Measurements from ENCODE around the gene HHAT. TPM values are rescaled to one million over a fixed set of nuclear protein-coding genes. Genes with fewer than 3 reads are reported as not detected.

Gene HHAT
- total and polyA plus RNA-seq, 4 experiments from 2014 or later = 4.3 to 6.8 (median 5.8) TPM

GRCh38 chr1:210407207-210407886 is 78.6 kb downstream of the HHAT start:
- Mint-ChIP-seq H3K27ac (no peak overlapping the region), H3K27me3 (no peaks in the 10 kb centered on the region), H3K36me3 (peaks cover 4 to 19% of the 10 kb centered on the region in 2 donors), H3K9me3 (no peaks in the 10 kb centered on the region), H3K4me1 (peaks cover 0 to 2% (median under 1%) of the 10 kb centered on the region in 4 donors), H3K4me3 (no peak overlapping the region)
- Histone ChIP-seq H3K9me3 (ENCODE audit: control insufficient read depth in 1 of 2, low read length in 2 of 2) (no peaks in the 10 kb centered on the region), H3K27me3 (ENCODE audit: insufficient read depth, low read length) (no peaks in the 10 kb centered on the region), H3K4me1 (ENCODE audit: insufficient read depth, low read length) (no peaks in the 10 kb centered on the region), H3K27ac (ENCODE audit: low read depth, low read length) (no peak overlapping the region), H3K36me3 (ENCODE audit: insufficient read depth, low read length) (no peaks in the 10 kb centered on the region), H3K4me3 (ENCODE audit: low read length in 2 of 2) (no peak overlapping the region)
- intact Hi-C loops (cut with micrococcal nuclease) = loop anchor here (1.0 kb wide), 4 partner anchors 39 to 1248 kb away; partner anchors contain the start of gene KCNH1
- peak; percentile 54 to 71 (median 62) for DNase-seq
- ChIA-PET CTCF (ENCODE audit: partially characterized antibody) (interaction anchor here (0.6 to 1.9 kb wide), 15 partner anchors 9 to 1248 kb away, joined by 3 to 19 read pairs (median 4); partner anchors contain the start of gene KCNH1), POLR2A (ENCODE audit: partially characterized antibody) (no interaction called here)

- H3K27me3 Mint-ChIP-seq = no peaks in the 10 kb centered on the region
- H3K36me3 ChIP-seq (ENCODE audit: insufficient read depth, low read length) = no peaks in the 10 kb centered on the region
These were observed 79.2 kb downstream of the HHAT start for GRCh38 chr1:210407887-210408252.

GRCh38 chr1:210412240-210412639 is 83.5 kb downstream of the HHAT start:
- no peaks in the 10 kb centered on the region for H3K27me3 ChIP-seq (ENCODE audit: insufficient read depth, low read length)
- no peak overlapping the region for H3K27ac ChIP-seq (ENCODE audit: low read depth, low read length)
- no peaks in the 10 kb centered on the region for H3K36me3 ChIP-seq (ENCODE audit: insufficient read depth, low read length)
- no peaks in the 10 kb centered on the region for H3K9me3 ChIP-seq (ENCODE audit: control insufficient read depth in 1 of 2, low read length in 2 of 2)
- Mint-ChIP-seq H3K4me3 (no peak overlapping the region), H3K36me3 (peaks cover 8 to 22% of the 10 kb centered on the region in 2 donors), H3K4me1 (peaks cover 0 to 2% (median under 1%) of the 10 kb centered on the region in 4 donors), H3K27me3 (no peaks in the 10 kb centered on the region), H3K27ac (no peak overlapping the region), H3K9me3 (no peaks in the 10 kb centered on the region)
- no peak for DNase-seq
- intact Hi-C loops (cut with micrococcal nuclease) = no loop called here
- CTCF ChIA-PET (ENCODE audit: partially characterized antibody) = no interaction called here
- no peak overlapping the region for H3K4me3 ChIP-seq (ENCODE audit: low read length in 2 of 2)
- H3K4me1 ChIP-seq (ENCODE audit: insufficient read depth, low read length) = no peaks in the 10 kb centered on the region
- POLR2A ChIA-PET (ENCODE audit: partially characterized antibody) = no interaction called here

More at GRCh38 chr1:210407887-210408252, 79.2 kb downstream of the HHAT start:
- intact Hi-C loops (cut with micrococcal nuclease) = loop anchor here (1.0 kb wide), 4 partner anchors 38 to 1247 kb away; partner anchors contain the start of gene KCNH1
- Mint-ChIP-seq H3K4me3 (no peak overlapping the region), H3K36me3 (peaks cover 4 to 14% of the 10 kb centered on the region in 2 donors), H3K4me1 (peaks cover 0 to 2% (median under 1%) of the 10 kb centered on the region in 4 donors), H3K27ac (no peak overlapping the region), H3K9me3 (no peaks in the 10 kb centered on the region)
- Histone ChIP-seq H3K4me1 (ENCODE audit: insufficient read depth, low read length) (no peaks in the 10 kb centered on the region), H3K4me3 (ENCODE audit: low read length in 2 of 2) (no peak overlapping the region), H3K9me3 (ENCODE audit: control insufficient read depth in 1 of 2, low read length in 2 of 2) (no peaks in the 10 kb centered on the region), H3K27me3 (ENCODE audit: insufficient read depth, low read length) (no peaks in the 10 kb centered on the region), H3K27ac (ENCODE audit: low read depth, low read length) (no peak overlapping the region)
- DNase-seq = no peak
- ChIA-PET CTCF (ENCODE audit: partially characterized antibody) (interaction anchor here (1.0 to 2.3 kb wide), 5 partner anchors 9 to 1248 kb away, joined by 3 to 8 read pairs (median 5); partner anchors contain the start of gene KCNH1), POLR2A (ENCODE audit: partially characterized antibody) (no interaction called here)

- ChIA-PET POLR2A (ENCODE audit: partially characterized antibody) (no interaction called here), CTCF (ENCODE audit: partially characterized antibody) (interaction anchor here (0.8 to 2.3 kb wide), 2 partner anchors 9 to 54 kb away, joined by 4 to 7 read pairs; no protein-coding TSS in a partner anchor)
- no peaks in the 10 kb centered on the region for H3K27me3 ChIP-seq (ENCODE audit: insufficient read depth, low read length)
- no peaks in the 10 kb centered on the region for H3K9me3 Mint-ChIP-seq
- H3K27me3 Mint-ChIP-seq = no peaks in the 10 kb centered on the region
- H3K9me3 ChIP-seq (ENCODE audit: control insufficient read depth in 1 of 2, low read length in 2 of 2) = no peaks in the 10 kb centered on the region
- no peak overlapping the region for H3K27ac ChIP-seq (ENCODE audit: low read depth, low read length)
- H3K4me3 Mint-ChIP-seq = no peak overlapping the region
- no peak for DNase-seq
- no peak overlapping the region for H3K27ac Mint-ChIP-seq
- peaks cover 11 to 22% of the 10 kb centered on the region in 2 donors for H3K36me3 Mint-ChIP-seq
- H3K4me1 Mint-ChIP-seq = no peaks in the 10 kb centered on the region
- intact Hi-C loops (cut with micrococcal nuclease) = no loop called here
- H3K4me3 ChIP-seq (ENCODE audit: low read length in 2 of 2) = no peak overlapping the region
- no peaks in the 10 kb centered on the region for H3K36me3 ChIP-seq (ENCODE audit: insufficient read depth, low read length)
- no peaks in the 10 kb centered on the region for H3K4me1 ChIP-seq (ENCODE audit: insufficient read depth, low read length)
These were observed 85.2 kb downstream of the HHAT start for GRCh38 chr1:210413951-210414350.

GRCh38 chr1:210415846-210416448 is 87.2 kb downstream of the HHAT start:
- H3K4me3 ChIP-seq (ENCODE audit: low read length in 2 of 2) = no peak overlapping the region
- Mint-ChIP-seq H3K4me3 (no peak overlapping the region), H3K9me3 (no peaks in the 10 kb centered on the region), H3K27me3 (no peaks in the 10 kb centered on the region), H3K4me1 (no peaks in the 10 kb centered on the region), H3K36me3 (peaks cover 14 to 23% of the 10 kb centered on the region in 2 donors), H3K27ac (no peak overlapping the region)
- H3K27ac ChIP-seq (ENCODE audit: low read depth, low read length) = no peak overlapping the region
- DNase-seq = no peak
- H3K9me3 ChIP-seq (ENCODE audit: control insufficient read depth in 1 of 2, low read length in 2 of 2) = no peaks in the 10 kb centered on the region
- no peaks in the 10 kb centered on the region for H3K27me3 ChIP-seq (ENCODE audit: insufficient read depth, low read length)
- ChIA-PET POLR2A (ENCODE audit: partially characterized antibody) (no interaction called here), CTCF (ENCODE audit: partially characterized antibody) (interaction anchor here (1.6 to 2.7 kb wide), 3 partner anchors 8 to 42 kb away, joined by 4 to 13 read pairs (median 4); no protein-coding TSS in a partner anchor)
- H3K36me3 ChIP-seq (ENCODE audit: insufficient read depth, low read length) = no peaks in the 10 kb centered on the region
- H3K4me1 ChIP-seq (ENCODE audit: insufficient read depth, low read length) = no peaks in the 10 kb centered on the region
- intact Hi-C loops (cut with micrococcal nuclease) = no loop called here

- ChIA-PET CTCF (ENCODE audit: partially characterized antibody) (interaction anchor here (1.6 to 2.7 kb wide), 3 partner anchors 8 to 43 kb away, joined by 4 to 13 read pairs (median 4); no protein-coding TSS in a partner anchor), POLR2A (ENCODE audit: partially characterized antibody) (no interaction called here)
- Histone ChIP-seq H3K4me3 (ENCODE audit: low read length in 2 of 2) (no peak overlapping the region), H3K27ac (ENCODE audit: low read depth, low read length) (no peak overlapping the region), H3K9me3 (ENCODE audit: control insufficient read depth in 1 of 2, low read length in 2 of 2) (no peaks in the 10 kb centered on the region), H3K4me1 (ENCODE audit: insufficient read depth, low read length) (no peaks in the 10 kb centered on the region), H3K27me3 (ENCODE audit: insufficient read depth, low read length) (no peaks in the 10 kb centered on the region), H3K36me3 (ENCODE audit: insufficient read depth, low read length) (no peaks in the 10 kb centered on the region)
- Mint-ChIP-seq H3K4me1 (no peaks in the 10 kb centered on the region), H3K27me3 (no peaks in the 10 kb centered on the region), H3K27ac (no peak overlapping the region), H3K9me3 (no peaks in the 10 kb centered on the region), H3K36me3 (peaks cover 15 to 20% of the 10 kb centered on the region in 2 donors), H3K4me3 (no peak overlapping the region)
- intact Hi-C loops (cut with micrococcal nuclease) = no loop called here
- no peak for DNase-seq
These were observed 88.0 kb downstream of the HHAT start for GRCh38 chr1:210416681-210417080.

- no peaks in the 10 kb centered on the region for H3K27me3 Mint-ChIP-seq
- intact Hi-C loops (cut with micrococcal nuclease) = no loop called here
- CTCF ChIA-PET (ENCODE audit: partially characterized antibody) = interaction anchor here (0.6 to 2.7 kb wide), 3 partner anchors 8 to 970 kb away, joined by 3 to 13 read pairs (median 5); no protein-coding TSS in a partner anchor
These were observed 89.2 kb downstream of the HHAT start for GRCh38 chr1:210417881-210418280.

More at GRCh38 chr1:210417881-210418280, 89.2 kb downstream of the HHAT start:
- Histone ChIP-seq H3K36me3 (ENCODE audit: insufficient read depth, low read length) (no peaks in the 10 kb centered on the region), H3K9me3 (ENCODE audit: control insufficient read depth in 1 of 2, low read length in 2 of 2) (no peaks in the 10 kb centered on the region), H3K4me3 (ENCODE audit: low read length in 2 of 2) (no peak overlapping the region), H3K4me1 (ENCODE audit: insufficient read depth, low read length) (no peaks in the 10 kb centered on the region), H3K27ac (ENCODE audit: low read depth, low read length) (no peak overlapping the region), H3K27me3 (ENCODE audit: insufficient read depth, low read length) (no peaks in the 10 kb centered on the region)
- Mint-ChIP-seq H3K36me3 (peaks cover 14 to 17% of the 10 kb centered on the region in 2 donors), H3K27ac (peak overlapping the region in 1 of 7 donors; percentile 17), H3K4me3 (no peak overlapping the region), H3K4me1 (no peaks in the 10 kb centered on the region), H3K9me3 (no peaks in the 10 kb centered on the region)
- DNase-seq = no peak
- POLR2A ChIA-PET (ENCODE audit: partially characterized antibody) = no interaction called here

Measured in CD4-positive, alpha-beta memory T cell (primary cell).